ENCODE results near the gene DHX32.

The DHX32 gene

GRCh38 chr10:125838802-125839575, 42.1 kb downstream of the DHX32 start:
- H3K36me3 ChIP-seq (ENCODE audit: low read depth): peaks cover 90% of the 10 kb centered on the region
- DNase-seq (ENCODE audit: low spot score): no peak
- no peak overlapping the region for H3K27ac ChIP-seq (ENCODE audit: poor library complexity, severe bottlenecking)

GRCh38 chr10:125836746-125837145, 44.3 kb downstream of the DHX32 start:
- H3K9me3 ChIP-seq (ENCODE audit: severe bottlenecking): no peaks in the 10 kb centered on the region
- no peak; the same call in 1 of the 3 replicates for ATAC-seq (ENCODE audit: low read depth)
- H3K27me3 ChIP-seq (ENCODE audit: insufficient read depth, poor library complexity, severe bottlenecking): no peaks in the 10 kb centered on the region
- no peaks in the 10 kb centered on the region for H3K4me1 ChIP-seq (ENCODE audit: insufficient read depth, poor library complexity, severe bottlenecking)
- peaks cover 97% of the 10 kb centered on the region for H3K36me3 ChIP-seq (ENCODE audit: low read depth)
- DNase-seq (ENCODE audit: low spot score): no peak
- no peak overlapping the region for H3K4me3 ChIP-seq (ENCODE audit: severe bottlenecking)
- no peak overlapping the region for H3K27ac ChIP-seq (ENCODE audit: poor library complexity, severe bottlenecking)
- TF ChIP-seq CTCF (IDR thresholded peaks at IDR 0.05; ENCODE audit: poor library complexity, severe bottlenecking): no peak

More at GRCh38 chr10:125838802-125839575, 42.1 kb downstream of the DHX32 start:
- Histone ChIP-seq H3K4me1 (ENCODE audit: insufficient read depth, poor library complexity, severe bottlenecking) (no peaks in the 10 kb centered on the region), H3K9me3 (ENCODE audit: severe bottlenecking) (no peaks in the 10 kb centered on the region), H3K4me3 (ENCODE audit: severe bottlenecking) (no peak overlapping the region), H3K27me3 (ENCODE audit: insufficient read depth, poor library complexity, severe bottlenecking) (no peaks in the 10 kb centered on the region)
- ATAC-seq (ENCODE audit: low read depth): no peak
- TF ChIP-seq CTCF (IDR thresholded peaks at IDR 0.05; ENCODE audit: poor library complexity, severe bottlenecking): no peak

- no peak for TF ChIP-seq CTCF (IDR thresholded peaks at IDR 0.05; ENCODE audit: poor library complexity, severe bottlenecking)
- H3K36me3 ChIP-seq (ENCODE audit: low read depth): peaks cover 88% of the 10 kb centered on the region
- ATAC-seq (ENCODE audit: low read depth): no peak
- no peaks in the 10 kb centered on the region for H3K27me3 ChIP-seq (ENCODE audit: insufficient read depth, poor library complexity, severe bottlenecking)
- no peaks in the 10 kb centered on the region for H3K9me3 ChIP-seq (ENCODE audit: severe bottlenecking)
- H3K4me1 ChIP-seq (ENCODE audit: insufficient read depth, poor library complexity, severe bottlenecking): peaks cover 9% of the 10 kb centered on the region
- DNase-seq (ENCODE audit: low spot score): no peak
- H3K27ac ChIP-seq (ENCODE audit: poor library complexity, severe bottlenecking): no peak overlapping the region
- no peak overlapping the region for H3K4me3 ChIP-seq (ENCODE audit: severe bottlenecking)
These were observed 52.8 kb downstream of the DHX32 start for GRCh38 chr10:125828311-125828710.

- ATAC-seq (ENCODE audit: low read depth): no peak
- H3K4me3 ChIP-seq (ENCODE audit: severe bottlenecking): no peak overlapping the region
- no peaks in the 10 kb centered on the region for H3K27me3 ChIP-seq (ENCODE audit: insufficient read depth, poor library complexity, severe bottlenecking)
- peaks cover 77% of the 10 kb centered on the region for H3K36me3 ChIP-seq (ENCODE audit: low read depth)
- TF ChIP-seq CTCF (IDR thresholded peaks at IDR 0.05; ENCODE audit: poor library complexity, severe bottlenecking): no peak
- peaks cover 9% of the 10 kb centered on the region for H3K4me1 ChIP-seq (ENCODE audit: insufficient read depth, poor library complexity, severe bottlenecking)
- H3K9me3 ChIP-seq (ENCODE audit: severe bottlenecking): no peaks in the 10 kb centered on the region
- H3K27ac ChIP-seq (ENCODE audit: poor library complexity, severe bottlenecking): no peak overlapping the region
- DNase-seq (ENCODE audit: low spot score): no peak
These were observed 54.0 kb downstream of the DHX32 start for GRCh38 chr10:125827133-125827532.

- Histone ChIP-seq H3K9me3 (ENCODE audit: severe bottlenecking) (no peaks in the 10 kb centered on the region), H3K4me1 (ENCODE audit: insufficient read depth, poor library complexity, severe bottlenecking) (peaks cover 9% of the 10 kb centered on the region), H3K27me3 (ENCODE audit: insufficient read depth, poor library complexity, severe bottlenecking) (no peaks in the 10 kb centered on the region), H3K36me3 (ENCODE audit: low read depth) (peaks cover 57% of the 10 kb centered on the region), H3K27ac (ENCODE audit: poor library complexity, severe bottlenecking) (peak overlapping the region; percentile 39), H3K4me3 (ENCODE audit: severe bottlenecking) (peak overlapping the region; percentile 91)
- DNase-seq (ENCODE audit: low spot score) (no peak), ATAC-seq (ENCODE audit: low read depth) (peak; percentile 64)
- no peak for TF ChIP-seq CTCF (IDR thresholded peaks at IDR 0.05; ENCODE audit: poor library complexity, severe bottlenecking)
These were observed 56.4 kb downstream of the DHX32 start for GRCh38 chr10:125824736-125825135.

Measured in RWPE2 (cell line).